Right lobe of liver (tissue), 6 donors: ENCODE data around the gene FZD8. TPM values are rescaled to one million over a fixed set of nuclear protein-coding genes. Genes with fewer than 3 reads are reported as not detected.

Experiments
- ATAC-seq, 4 donors: fragments of 200-7000 bp; cut with Tn5 transposase; one replicate each; pipeline ENCODE4 v1.9.1; 2020; ENCODE audit warnings: mild to moderate bottlenecking in 4 of 4, moderate library complexity in 4 of 4
- DNase-seq, 3 donors: peaks; one replicate each; pipeline ENCODE4 v3.0.0-alpha.2; 2020
- H3K27ac ChIP-seq, 3 donors: fragments of 200-600 bp; one replicate each; pipeline ENCODE4 v1.8.0; 2022
- H3K27me3 ChIP-seq, 2 donors: fragments of 200-600 bp; one replicate each; pipeline ENCODE4 v1.8.0; 2022
- H3K36me3 ChIP-seq, 4 donors: fragments of 200-600 bp; sonication (generic) in 1 of 4; one replicate each; pipeline versions ENCODE4 v1.5.1 to v1.8.0; 2017 to 2022; ENCODE audit warnings: control low read depth in 1 of 4
- H3K4me1 ChIP-seq, 4 donors: fragments of 200-600 bp; sonication (generic) in 1 of 4; one replicate each; pipeline versions ENCODE4 v1.5.1 to v1.8.0; 2017 to 2022; ENCODE audit warnings: control low read depth in 1 of 4
- H3K4me3 ChIP-seq, 3 donors: fragments of 200-600 bp; one replicate each; pipeline ENCODE4 v1.8.0; 2022
- H3K9me3 ChIP-seq, 4 donors: fragments of 200-600 bp; sonication (generic) in 1 of 4; one replicate each; pipeline versions ENCODE4 v1.5.1 to v1.8.0; 2017 to 2022; ENCODE audit warnings: control low read depth in 1 of 4
- POLR2A ChIP-seq: fragments of 450-650 bp; IDR thresholded peaks from one replicate; pipeline ENCODE4 v1.6.1; 2017; ENCODE audit warnings: antibody characterized with exemption, mild to moderate bottlenecking
- WGBS: methylation state at CpG from one replicate; pipeline ENCODE4 v1.1.6; 2018; ENCODE audit warnings: low coverage, low lambda C conversion rate; ENCODE audit not compliant: insufficient coverage; ENCODE audit errors: missing lambda C conversion rate; 5-methylcytosine and 5-hydroxymethylcytosine counted together
- intact Hi-C, 2 donors: fragments of 100-400 bp; cut with DNase I; formaldehyde crosslinking; loops; one replicate each; pipeline versions ENCODE4 v1.11.2 to v1.14.1; 2022
- total RNA-seq, 6 experiments: library from RNA; depleted of rRNA in 2 of 6; stranded (reverse); fragments of >200 nt in 2 of 6; fragmentation: NEBNext Ultra II Directional in 3 of 6; extraction: Animal tissue kit (Norgen Biotek cat#: 25700) in 3 of 6; gene quantifications; one replicate each; pipeline versions ENCODE4 v1.1.0 to v1.2.4, GENCODE V29; 2016 to 2023
- TF ChIP-seq, protein P1 (sequence below), 4 donors: fragments of 200-600 bp in 3 of 4; fragments of 450-650 bp in 1 of 4; IDR thresholded peaks; one replicate each; pipeline versions ENCODE4 v1.5.1 to v1.8.0; 2016 to 2022; ENCODE audit warnings: antibody characterized with exemption in 4 of 4, mild to moderate bottlenecking in 2 of 4
- donor health status: DM: no; HTN: yes; CAD: no.
- donor health status: DM: no; HTN: no; CAD: no.
- donor health status: DM: no; HTN: no; CAD: no.
- donor health status: DM: no; HTN: yes; CAD: no.
- donor health status: DM: no; HTN: yes; CAD: no.

FZD8 gene
- total RNA-seq, 6 experiments from 2014 or later: 2.3 to 4.6 (median 3.8) TPM

DNA sequence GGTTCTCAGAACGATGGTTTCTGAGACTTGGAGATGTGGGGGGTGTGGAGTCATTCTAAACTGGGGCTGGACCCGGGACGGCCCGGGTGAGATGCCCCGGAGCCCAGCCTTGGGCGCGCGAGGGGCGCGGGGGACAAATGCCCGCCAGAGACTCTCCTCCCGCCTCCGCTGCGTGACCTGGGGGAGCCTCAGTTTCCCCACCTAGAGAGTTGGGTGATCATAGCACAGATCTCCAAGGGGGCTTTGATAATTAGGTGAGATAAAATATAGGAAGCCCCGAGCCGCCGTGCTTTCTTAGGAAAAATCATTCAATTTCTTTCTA is 658 bp upstream of the FZD8 start:
- Histone ChIP-seq H3K9me3 (no peaks in the 10 kb centered on the region), H3K4me3 (peak overlapping the region; percentile 72 to 91 (median 80)), H3K27ac (no peak overlapping the region), H3K27me3 (no peaks in the 10 kb centered on the region), H3K4me1 (peaks cover 0 to 12% (median 4%) of the 10 kb centered on the region in 4 donors), H3K36me3 (no peaks in the 10 kb centered on the region)
- WGBS: 0% methylated on average over 9 of the region's 17 CpGs
- ATAC-seq (no peak), DNase-seq (no peak)
- intact Hi-C loops: no loop called here
- TF ChIP-seq POLR2A: no peak
- TF ChIP-seq, protein P1, sequence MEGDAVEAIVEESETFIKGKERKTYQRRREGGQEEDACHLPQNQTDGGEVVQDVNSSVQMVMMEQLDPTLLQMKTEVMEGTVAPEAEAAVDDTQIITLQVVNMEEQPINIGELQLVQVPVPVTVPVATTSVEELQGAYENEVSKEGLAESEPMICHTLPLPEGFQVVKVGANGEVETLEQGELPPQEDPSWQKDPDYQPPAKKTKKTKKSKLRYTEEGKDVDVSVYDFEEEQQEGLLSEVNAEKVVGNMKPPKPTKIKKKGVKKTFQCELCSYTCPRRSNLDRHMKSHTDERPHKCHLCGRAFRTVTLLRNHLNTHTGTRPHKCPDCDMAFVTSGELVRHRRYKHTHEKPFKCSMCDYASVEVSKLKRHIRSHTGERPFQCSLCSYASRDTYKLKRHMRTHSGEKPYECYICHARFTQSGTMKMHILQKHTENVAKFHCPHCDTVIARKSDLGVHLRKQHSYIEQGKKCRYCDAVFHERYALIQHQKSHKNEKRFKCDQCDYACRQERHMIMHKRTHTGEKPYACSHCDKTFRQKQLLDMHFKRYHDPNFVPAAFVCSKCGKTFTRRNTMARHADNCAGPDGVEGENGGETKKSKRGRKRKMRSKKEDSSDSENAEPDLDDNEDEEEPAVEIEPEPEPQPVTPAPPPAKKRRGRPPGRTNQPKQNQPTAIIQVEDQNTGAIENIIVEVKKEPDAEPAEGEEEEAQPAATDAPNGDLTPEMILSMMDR (IDR thresholded peaks at IDR 0.05): no peak

DNA sequence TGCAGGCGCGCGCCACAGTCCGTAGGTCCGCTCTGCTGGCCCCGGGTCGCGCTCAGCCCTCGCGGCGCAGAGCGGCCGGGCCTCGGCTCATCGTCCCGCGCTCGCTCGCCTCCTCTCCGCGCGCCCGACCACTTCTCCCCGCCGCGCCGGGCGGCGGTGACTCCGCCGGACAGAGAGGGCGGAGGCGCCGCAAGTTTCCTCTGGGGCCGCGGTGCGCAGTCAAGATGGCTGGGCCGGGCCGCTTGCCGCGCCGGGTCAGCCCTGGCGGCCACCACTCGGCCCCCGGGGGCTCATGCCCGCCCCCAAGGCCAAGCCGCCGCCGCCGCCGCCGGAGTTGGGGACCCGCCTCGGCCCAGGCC is 441 bp downstream of the FZD8 start:
- DNase-seq: no peak
- no peaks in the 10 kb centered on the region for H3K9me3 ChIP-seq
- TF ChIP-seq, protein P1 (IDR thresholded peaks at IDR 0.05): no peak
- TF ChIP-seq POLR2A: no peak
- H3K4me1 ChIP-seq: peaks cover 0 to 12% (median 4%) of the 10 kb centered on the region in 4 donors
- WGBS: no CpG with 5 or more reads among the region's 54 CpGs
- H3K27me3 ChIP-seq: no peaks in the 10 kb centered on the region
- ATAC-seq: peak in 2 of 4 donors; percentile 12 to 33
- no peaks in the 10 kb centered on the region for H3K36me3 ChIP-seq
- peak overlapping the region; percentile 72 to 91 (median 80) for H3K4me3 ChIP-seq
- H3K27ac ChIP-seq: peak overlapping the region; percentile 66 to 85 (median 69)
- intact Hi-C loops: no loop called here

DNA sequence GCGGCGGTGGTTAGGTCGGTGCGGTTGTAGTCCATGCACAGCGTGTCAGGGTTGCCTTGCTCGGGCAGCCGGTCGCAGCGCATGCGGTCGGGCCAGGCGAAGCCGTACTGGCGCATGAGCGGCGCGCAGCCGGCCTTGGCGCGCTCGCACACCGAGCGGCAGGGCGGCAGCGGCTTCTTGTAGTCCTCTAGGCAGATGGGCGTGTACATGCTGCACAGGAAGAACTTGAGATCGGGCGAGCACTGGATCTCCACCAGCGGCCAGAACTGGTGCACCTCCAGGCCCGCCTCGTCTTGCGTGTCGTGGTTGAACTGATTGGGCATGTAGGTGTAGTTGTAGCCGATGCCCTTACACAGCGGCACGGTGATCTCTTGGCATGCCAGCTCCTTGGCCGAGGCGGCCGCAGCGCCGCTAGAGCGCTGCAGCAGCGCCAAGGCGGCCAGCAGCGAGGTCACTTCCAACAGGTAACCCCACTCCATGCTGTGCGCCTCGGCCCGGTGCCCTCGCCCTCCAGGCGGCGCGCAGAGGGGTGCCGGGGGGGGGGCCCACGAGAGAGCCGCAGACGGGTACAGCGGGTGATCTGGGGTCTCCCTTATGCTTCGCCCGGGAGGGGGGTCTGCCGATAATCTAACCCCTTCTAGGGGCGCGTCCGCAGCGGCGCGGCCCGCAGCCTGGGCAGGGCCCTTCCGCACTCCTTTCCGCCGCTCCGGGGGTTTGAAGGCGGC is 983 bp downstream of the FZD8 start:
- WGBS: no CpG with 5 or more reads among the region's 72 CpGs
- Histone ChIP-seq H3K36me3 (no peaks in the 10 kb centered on the region), H3K4me1 (peaks cover 0 to 12% (median 4%) of the 10 kb centered on the region in 4 donors), H3K27ac (peak overlapping the region; percentile 66 to 85 (median 69)), H3K27me3 (no peaks in the 10 kb centered on the region), H3K9me3 (no peaks in the 10 kb centered on the region), H3K4me3 (peak overlapping the region; percentile 72 to 91 (median 80))
- ATAC-seq (peak; percentile 32 to 60 (median 42)), DNase-seq (peak; percentile 73 to 81 (median 73))
- TF ChIP-seq, protein P1 (IDR thresholded peaks at IDR 0.05): no peak
- TF ChIP-seq POLR2A: no peak
- intact Hi-C loops: no loop called here

DNA sequence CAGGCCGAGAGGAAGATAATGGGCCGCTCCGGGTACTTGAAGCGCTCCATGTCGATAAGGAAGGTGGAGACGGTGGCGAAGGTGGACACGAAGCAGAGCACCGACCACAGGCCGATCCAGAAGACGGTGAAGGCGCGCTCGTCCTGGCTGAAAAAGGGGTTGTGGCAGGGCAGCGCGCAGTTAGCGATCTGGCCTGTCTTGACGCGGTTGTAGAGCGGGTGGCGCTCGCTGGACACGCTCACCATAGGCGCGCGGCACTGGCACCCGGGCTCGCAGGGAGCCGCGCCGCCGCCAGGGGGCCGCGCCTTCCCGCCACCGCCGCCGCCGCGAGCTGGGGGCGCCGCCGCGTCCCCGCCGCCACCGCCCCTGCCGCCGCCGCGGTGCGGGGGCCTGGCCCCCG is 1.6 kb downstream of the FZD8 start:
- ATAC-seq (peak; percentile 48 to 60 (median 56)), DNase-seq (peak; percentile 70 to 82 (median 80))
- H3K4me1 ChIP-seq: peaks cover 0 to 12% (median 4%) of the 10 kb centered on the region in 4 donors
- no peaks in the 10 kb centered on the region for H3K36me3 ChIP-seq
- H3K9me3 ChIP-seq: no peaks in the 10 kb centered on the region
- intact Hi-C loops: no loop called here
- H3K27ac ChIP-seq: no peak overlapping the region
- TF ChIP-seq, protein P1 (IDR thresholded peaks at IDR 0.05): peak; percentile 41 to 66 (median 48)
- TF ChIP-seq POLR2A: no peak
- 3% methylated on average over 11 of the region's 53 CpGs for WGBS
- no peaks in the 10 kb centered on the region for H3K27me3 ChIP-seq
- peak overlapping the region; percentile 22 to 54 (median 42) for H3K4me3 ChIP-seq
